ENCODE measurements around the gene SLC5A10.
"Not testable (repeated sequence)": the region's sequence is repeated elsewhere in the genome, so short reads cannot be mapped to it uniquely, and the experiment has no call there.

- not testable (repeated sequence) for TF ChIP-seq CTCF (IDR thresholded peaks at IDR 0.05); POLR2A (IDR thresholded peaks at IDR 0.05; ENCODE audit: low read depth); EP300 (IDR thresholded peaks at IDR 0.05); POLR2AphosphoS5 (IDR thresholded peaks at IDR 0.05)
Observed at GRCh38 chr17:19070318-19071168, 118.6 kb downstream of the SLC5A10 start.

Data from esophagus muscularis mucosa (tissue), 4 donors.